Measurements from ENCODE around the gene FOXRED1. TPM values are rescaled to one million over a fixed set of nuclear protein-coding genes. Genes with fewer than 3 reads are reported as not detected.

FOXRED1 gene
- total RNA-seq, 1 donor from 2014 or later: 29.1 TPM

Other genes starting within 250 kb of the FOXRED1 start
- 15.9 TPM for gene CDON, start 206.3 kb upstream of the FOXRED1 start, total RNA-seq
- gene RPUSD4, start 57.5 kb upstream of the FOXRED1 start, total RNA-seq: 40.0 TPM
- 25.1 TPM for gene FAM118B, start 57.4 kb upstream of the FOXRED1 start, total RNA-seq
- 68.6 TPM for gene SRPRA, start 259 bp upstream of the FOXRED1 start, total RNA-seq
- 7.8 TPM for gene TIRAP, start 13.9 kb downstream of the FOXRED1 start, total RNA-seq
- 11.1 TPM for gene DCPS, start 34.9 kb downstream of the FOXRED1 start, total RNA-seq
- 45.4 TPM for gene ST3GAL4, start 86.5 kb downstream of the FOXRED1 start, total RNA-seq